ENCODE results near the gene KTN1. TPM values are rescaled to one million over a fixed set of nuclear protein-coding genes. Genes with fewer than 3 reads are reported as not detected.

Gene KTN1
- total RNA-seq, 1 donor from 2014 or later: 114 TPM

DNA sequence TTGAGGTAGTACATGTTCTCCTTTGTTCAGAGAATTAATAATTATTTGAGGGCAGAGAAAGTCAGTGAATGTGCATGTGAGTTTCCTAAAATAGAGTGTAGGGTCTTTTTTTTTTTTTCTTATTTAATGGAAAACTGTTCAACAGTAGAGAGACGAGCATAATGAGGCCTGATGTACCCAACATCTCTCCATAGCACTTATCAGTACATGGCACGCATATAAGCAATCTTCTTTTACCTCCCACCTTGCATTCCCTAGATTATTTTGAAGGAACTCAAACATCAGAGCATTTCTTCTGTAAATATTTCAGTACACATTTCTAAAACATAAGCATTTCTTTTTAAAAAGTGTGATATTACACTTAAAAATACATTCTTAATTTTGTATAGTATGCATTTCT, 87.8 kb downstream of the KTN1 start:
- DNase-seq (ENCODE audit: low spot score): no peak

GRCh38 chr14:55671641-55672040, 91.6 kb downstream of the KTN1 start:
- no peak for DNase-seq (ENCODE audit: low spot score)

DNA sequence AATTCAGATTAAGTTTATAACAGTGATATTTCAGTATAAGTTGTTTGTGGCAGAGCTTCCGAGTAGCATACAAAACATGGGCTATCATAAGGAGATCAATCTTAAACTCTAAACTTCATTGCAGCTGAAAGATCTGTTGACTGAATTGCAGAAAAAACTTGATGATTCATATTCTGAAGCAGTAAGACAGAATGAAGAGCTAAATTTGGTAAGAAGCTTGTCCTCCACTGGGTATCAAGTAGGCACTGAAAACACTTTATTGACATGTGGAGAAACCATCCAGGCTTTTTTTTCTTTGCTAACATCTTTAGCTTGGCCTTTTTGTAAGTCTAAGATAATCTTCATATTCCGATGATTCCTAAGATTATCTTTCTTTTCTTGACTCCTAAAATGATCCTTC, 93.0 kb downstream of the KTN1 start:
- DNase-seq (ENCODE audit: low spot score): no peak

GRCh38 chr14:55681096-55681495, 101.1 kb downstream of the KTN1 start:
- DNase-seq (ENCODE audit: low spot score): no peak

GRCh38 chr14:55684956-55685584, 105.1 kb downstream of the KTN1 start:
- no peak for DNase-seq (ENCODE audit: low spot score)

DNA sequence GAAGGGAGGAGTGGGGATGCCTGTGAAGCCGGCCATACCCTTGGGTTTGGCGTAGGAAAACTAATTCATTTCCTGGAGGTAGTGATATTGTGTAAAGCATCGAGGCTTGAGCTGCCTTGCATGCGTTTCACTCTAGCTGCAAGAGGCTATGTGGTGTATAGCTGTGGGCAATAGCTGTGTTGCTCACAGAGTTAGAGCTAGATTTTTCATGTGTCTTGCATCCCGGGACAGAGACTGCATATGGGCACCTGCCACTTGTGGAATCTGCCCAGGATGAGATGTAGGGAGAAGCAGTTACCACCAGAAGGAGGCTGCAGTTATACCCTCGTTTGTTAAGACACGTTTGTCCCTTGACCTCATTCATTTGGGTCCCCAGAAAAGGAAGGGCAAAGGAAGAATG, 106.7 kb downstream of the KTN1 start:
- no peak for DNase-seq (ENCODE audit: low spot score)

GRCh38 chr14:55688566-55688965, 108.6 kb downstream of the KTN1 start:
- no peak for DNase-seq (ENCODE audit: low spot score)

DNA sequence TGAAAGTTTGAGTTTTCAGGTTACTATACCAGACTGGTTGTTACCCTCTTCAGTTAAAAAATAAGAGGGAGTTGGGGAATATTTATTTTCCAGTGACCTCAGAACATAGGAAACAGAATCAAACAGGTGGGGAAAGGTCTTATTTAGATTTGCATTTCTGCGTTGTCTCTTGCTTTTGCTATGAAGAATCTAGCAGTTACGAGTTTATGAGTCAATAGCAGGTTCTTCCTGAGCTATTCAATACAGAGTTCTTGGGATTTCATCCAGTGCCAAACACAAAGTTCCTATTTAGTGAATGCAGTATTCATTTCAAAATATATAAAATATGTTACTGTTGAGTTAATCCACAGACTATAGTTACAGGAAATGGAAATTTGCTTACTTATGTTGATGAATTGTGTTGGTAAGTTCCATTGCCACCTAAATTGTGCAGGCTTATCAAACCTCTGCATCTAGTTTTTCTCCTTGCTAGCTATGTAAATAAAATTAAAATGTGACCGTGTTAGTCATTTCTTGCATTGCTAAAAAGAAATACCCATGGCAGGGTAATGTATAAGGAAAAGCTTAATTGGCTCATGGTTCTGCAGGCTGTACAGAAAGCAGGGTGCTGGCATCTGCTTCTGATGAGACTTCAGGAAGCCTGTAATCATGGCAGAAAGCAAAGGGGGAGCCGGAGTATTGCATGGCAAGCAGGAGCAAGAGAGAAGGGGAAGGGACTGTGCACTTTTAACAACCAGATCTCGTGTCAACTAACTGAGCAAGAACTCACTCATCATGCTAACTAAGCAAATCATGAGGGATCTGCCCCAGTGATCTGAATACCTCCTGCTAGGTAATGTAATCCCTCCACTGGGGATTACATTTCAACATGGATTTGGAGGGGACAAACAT, 110.2 kb downstream of the KTN1 start:
- DNase-seq (ENCODE audit: low spot score): no peak

DNA sequence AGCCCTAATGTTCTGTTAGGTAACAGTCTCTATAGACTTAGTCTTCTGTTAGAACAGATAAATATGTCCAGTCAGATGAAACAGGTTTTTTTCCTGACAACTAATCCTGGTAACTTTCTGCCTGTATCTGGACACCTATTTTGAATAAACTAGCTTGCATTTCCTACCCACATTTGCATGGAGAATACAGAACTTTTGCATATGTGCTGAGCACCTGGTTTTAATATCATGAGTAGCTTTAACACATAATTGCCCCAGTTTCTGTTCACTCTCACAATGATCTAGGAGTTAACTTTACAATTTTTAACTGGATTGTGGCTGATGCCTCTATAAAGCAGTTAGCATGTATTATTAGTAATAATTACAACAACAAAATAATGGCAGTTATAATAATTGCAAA, 111.7 kb downstream of the KTN1 start:
- DNase-seq (ENCODE audit: low spot score): no peak

GRCh38 chr14:55693904-55694303, 113.9 kb downstream of the KTN1 start:
- no peak for DNase-seq (ENCODE audit: low spot score)

GRCh38 chr14:55697414-55697861, 117.4 kb downstream of the KTN1 start:
- DNase-seq (ENCODE audit: low spot score): no peak

- no peak for DNase-seq (ENCODE audit: low spot score)
Observed at GRCh38 chr14:55698051-55698450, 118.0 kb downstream of the KTN1 start.

- DNase-seq (ENCODE audit: low spot score): no peak
Observed at GRCh38 chr14:55699131-55700057, 119.4 kb downstream of the KTN1 start.

GRCh38 chr14:55701638-55702037, 121.6 kb downstream of the KTN1 start:
- DNase-seq (ENCODE audit: low spot score): no peak

GRCh38 chr14:55702511-55702910, 122.5 kb downstream of the KTN1 start:
- DNase-seq (ENCODE audit: low spot score): no peak

GRCh38 chr14:55704654-55705053, 124.6 kb downstream of the KTN1 start:
- DNase-seq (ENCODE audit: low spot score): no peak

DNA sequence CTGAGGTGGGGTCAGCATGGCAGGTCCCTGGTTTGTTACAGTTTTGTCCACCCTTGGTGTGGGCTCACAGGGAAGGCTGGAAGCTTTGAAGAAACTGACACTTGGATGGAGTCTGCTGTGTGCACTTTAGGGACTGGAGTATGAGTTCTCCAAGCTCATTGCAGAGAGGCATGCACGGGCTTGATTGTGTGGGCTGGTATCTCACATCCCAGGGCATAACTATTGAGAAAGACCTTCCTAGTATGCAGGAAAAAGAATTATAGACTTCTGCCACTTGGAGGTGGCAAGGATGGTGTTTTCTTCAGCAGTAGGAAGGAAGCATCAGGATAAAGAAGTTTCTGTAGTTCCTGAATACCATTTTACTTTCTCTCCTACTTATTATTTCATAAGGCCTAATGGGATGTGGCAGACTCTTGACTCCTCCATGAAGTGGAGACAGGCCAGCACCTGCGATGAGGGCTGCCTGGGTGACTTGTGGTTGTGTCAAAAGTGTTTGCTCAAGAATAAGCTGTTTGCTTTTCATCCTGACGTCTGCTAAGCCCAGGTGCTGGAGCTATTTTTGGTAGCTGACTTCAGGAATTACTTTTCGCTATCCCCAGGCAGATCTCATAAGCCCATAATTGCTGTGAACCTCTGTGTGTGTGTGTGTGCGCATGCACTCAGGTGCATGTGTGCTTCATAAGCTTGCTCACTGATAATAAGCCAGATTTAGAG, 125.8 kb downstream of the KTN1 start:
- DNase-seq (ENCODE audit: low spot score): no peak

DNA sequence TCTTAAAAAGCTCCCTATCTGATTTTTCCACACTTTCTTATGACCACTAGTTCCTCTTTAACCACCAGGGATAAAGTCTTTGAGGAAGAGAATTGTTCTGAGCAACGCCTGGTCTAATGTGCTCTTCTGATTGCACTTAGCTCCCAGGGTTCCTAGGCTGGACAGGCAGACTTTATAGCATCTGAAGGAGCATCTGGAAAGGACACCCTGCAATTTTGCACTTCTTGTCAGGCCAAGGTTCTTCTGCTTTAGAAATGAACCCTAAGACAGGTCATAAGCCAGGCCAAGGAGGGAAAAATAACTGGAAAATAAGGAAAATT, 126.3 kb downstream of the KTN1 start:
- no peak for DNase-seq (ENCODE audit: low spot score)

DNA sequence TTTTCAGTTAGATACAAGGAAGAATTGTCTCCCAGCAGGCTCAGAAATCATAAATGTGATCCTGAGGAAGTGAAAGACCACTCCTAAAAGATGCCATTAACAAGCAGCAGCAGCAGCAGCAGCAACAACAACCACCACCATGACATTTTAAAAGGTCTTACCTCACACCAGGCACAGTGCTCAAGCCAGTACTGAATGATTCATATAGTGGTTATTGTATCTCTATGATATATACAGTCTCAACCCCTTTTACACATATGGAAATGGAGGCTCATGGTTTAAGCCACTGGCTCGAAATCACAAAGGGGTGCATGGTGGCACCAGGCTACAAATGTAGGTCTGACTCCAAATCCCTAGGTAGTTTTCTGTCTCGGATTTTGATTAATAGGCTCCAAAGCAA, 126.9 kb downstream of the KTN1 start:
- no peak for DNase-seq (ENCODE audit: low spot score)

DNA sequence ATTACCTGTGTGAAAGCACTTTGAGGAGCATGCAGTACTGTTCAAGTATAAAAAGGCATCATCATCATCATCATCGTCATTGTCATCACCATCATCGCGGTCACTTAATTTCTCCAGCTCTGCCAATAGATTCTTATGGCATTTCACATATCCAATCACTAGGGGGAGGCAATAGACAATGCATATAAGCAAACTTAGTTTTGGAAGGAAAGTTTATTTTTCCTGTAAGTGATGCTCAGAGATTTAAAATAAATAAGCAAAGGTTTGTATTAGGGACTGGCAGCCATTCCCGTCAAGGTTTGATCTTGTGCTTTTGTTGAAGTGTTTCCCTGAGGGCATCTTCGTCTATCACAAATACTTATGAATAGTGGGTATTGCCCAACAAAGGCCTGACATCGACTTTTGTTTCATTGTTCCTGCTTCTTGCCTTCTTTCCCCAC, 127.4 kb downstream of the KTN1 start:
- DNase-seq (ENCODE audit: low spot score): no peak

- no peak for DNase-seq (ENCODE audit: low spot score)
Observed at GRCh38 chr14:55710506-55711041, 130.6 kb downstream of the KTN1 start.

Measured in mucosa of gallbladder (tissue), 1 donor.